ENCODE results near the gene KSR2. TPM values are rescaled to one million over a fixed set of nuclear protein-coding genes. Genes with fewer than 3 reads are reported as not detected.

KSR2 gene
- total RNA-seq, 1 experiment from 2014 or later: 0.15 TPM

DNA sequence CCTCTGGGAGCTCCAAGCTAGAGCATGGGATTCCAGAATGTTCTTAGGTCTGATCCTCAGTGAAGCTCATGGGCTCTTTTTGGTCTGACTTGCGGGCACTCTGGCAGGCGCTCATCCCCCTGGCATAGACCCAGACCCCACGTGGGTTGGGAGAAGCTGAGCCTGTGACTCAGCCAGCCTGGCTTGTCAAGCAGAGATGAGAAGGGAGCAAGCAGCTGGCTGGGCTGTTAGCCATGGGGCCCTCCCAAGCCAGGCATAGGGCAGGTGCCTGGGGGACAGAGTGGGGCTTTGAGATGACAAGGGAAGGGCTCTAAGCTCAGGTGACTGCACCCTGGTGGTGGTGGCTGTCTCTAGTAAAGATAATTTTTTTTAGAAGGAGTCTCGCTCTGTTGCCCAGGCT lies 527.0 kb downstream of the KSR2 start:
- Histone ChIP-seq H3K4me1 (ENCODE audit: control insufficient read depth, insufficient read depth, low read length) (no peaks in the 10 kb centered on the region), H3K27ac (ENCODE audit: low read length) (no peak overlapping the region), H3K9me3 (ENCODE audit: control insufficient read depth, insufficient read depth, low read depth, low read length) (no peaks in the 10 kb centered on the region), H3K4me3 (ENCODE audit: low read depth in 2 of 2, low read length in 2 of 2) (no peak overlapping the region), H3K27me3 (ENCODE audit: control insufficient read depth, insufficient read depth, low read length) (no peaks in the 10 kb centered on the region), H3K36me3 (ENCODE audit: control insufficient read depth, insufficient read depth, low read length) (no peaks in the 10 kb centered on the region)
- no peak for DNase-seq (ENCODE audit: low read depth, low spot score)
- no TSS peak for BruUV-seq (replicated peaks)
- intact Hi-C loops (cut with micrococcal nuclease; ENCODE audit: unreplicated experiment): no loop called here
- TF ChIP-seq, protein P1, sequence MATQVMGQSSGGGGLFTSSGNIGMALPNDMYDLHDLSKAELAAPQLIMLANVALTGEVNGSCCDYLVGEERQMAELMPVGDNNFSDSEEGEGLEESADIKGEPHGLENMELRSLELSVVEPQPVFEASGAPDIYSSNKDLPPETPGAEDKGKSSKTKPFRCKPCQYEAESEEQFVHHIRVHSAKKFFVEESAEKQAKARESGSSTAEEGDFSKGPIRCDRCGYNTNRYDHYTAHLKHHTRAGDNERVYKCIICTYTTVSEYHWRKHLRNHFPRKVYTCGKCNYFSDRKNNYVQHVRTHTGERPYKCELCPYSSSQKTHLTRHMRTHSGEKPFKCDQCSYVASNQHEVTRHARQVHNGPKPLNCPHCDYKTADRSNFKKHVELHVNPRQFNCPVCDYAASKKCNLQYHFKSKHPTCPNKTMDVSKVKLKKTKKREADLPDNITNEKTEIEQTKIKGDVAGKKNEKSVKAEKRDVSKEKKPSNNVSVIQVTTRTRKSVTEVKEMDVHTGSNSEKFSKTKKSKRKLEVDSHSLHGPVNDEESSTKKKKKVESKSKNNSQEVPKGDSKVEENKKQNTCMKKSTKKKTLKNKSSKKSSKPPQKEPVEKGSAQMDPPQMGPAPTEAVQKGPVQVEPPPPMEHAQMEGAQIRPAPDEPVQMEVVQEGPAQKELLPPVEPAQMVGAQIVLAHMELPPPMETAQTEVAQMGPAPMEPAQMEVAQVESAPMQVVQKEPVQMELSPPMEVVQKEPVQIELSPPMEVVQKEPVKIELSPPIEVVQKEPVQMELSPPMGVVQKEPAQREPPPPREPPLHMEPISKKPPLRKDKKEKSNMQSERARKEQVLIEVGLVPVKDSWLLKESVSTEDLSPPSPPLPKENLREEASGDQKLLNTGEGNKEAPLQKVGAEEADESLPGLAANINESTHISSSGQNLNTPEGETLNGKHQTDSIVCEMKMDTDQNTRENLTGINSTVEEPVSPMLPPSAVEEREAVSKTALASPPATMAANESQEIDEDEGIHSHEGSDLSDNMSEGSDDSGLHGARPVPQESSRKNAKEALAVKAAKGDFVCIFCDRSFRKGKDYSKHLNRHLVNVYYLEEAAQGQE (IDR thresholded peaks at IDR 0.05; ENCODE audit: insufficient read depth in 1 of 2, low read depth in 2 of 2, low read length in 1 of 2): no peak
- TF ChIP-seq, protein P2, sequence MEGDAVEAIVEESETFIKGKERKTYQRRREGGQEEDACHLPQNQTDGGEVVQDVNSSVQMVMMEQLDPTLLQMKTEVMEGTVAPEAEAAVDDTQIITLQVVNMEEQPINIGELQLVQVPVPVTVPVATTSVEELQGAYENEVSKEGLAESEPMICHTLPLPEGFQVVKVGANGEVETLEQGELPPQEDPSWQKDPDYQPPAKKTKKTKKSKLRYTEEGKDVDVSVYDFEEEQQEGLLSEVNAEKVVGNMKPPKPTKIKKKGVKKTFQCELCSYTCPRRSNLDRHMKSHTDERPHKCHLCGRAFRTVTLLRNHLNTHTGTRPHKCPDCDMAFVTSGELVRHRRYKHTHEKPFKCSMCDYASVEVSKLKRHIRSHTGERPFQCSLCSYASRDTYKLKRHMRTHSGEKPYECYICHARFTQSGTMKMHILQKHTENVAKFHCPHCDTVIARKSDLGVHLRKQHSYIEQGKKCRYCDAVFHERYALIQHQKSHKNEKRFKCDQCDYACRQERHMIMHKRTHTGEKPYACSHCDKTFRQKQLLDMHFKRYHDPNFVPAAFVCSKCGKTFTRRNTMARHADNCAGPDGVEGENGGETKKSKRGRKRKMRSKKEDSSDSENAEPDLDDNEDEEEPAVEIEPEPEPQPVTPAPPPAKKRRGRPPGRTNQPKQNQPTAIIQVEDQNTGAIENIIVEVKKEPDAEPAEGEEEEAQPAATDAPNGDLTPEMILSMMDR (IDR thresholded peaks at IDR 0.05): no peak
- TF ChIP-seq POLR2AphosphoS5 (IDR thresholded peaks at IDR 0.05; ENCODE audit: low read depth, low read length) (no peak), SIN3A (IDR thresholded peaks at IDR 0.05; ENCODE audit: borderline replicate concordance, insufficient read depth, low read depth, low read length) (no peak), TCF7L2 (IDR thresholded peaks at IDR 0.05; ENCODE audit: low read depth, low read length) (no peak)
- ATAC-seq: no peak
- in situ Hi-C loops (cut with HindIII; ENCODE audit: low pct_unique_long_range_greater_than_20kb, low sequenced_read_pairs): no loop called here
- ChIA-PET POLR2A (no interaction called here), CTCF (no interaction called here)

DNA sequence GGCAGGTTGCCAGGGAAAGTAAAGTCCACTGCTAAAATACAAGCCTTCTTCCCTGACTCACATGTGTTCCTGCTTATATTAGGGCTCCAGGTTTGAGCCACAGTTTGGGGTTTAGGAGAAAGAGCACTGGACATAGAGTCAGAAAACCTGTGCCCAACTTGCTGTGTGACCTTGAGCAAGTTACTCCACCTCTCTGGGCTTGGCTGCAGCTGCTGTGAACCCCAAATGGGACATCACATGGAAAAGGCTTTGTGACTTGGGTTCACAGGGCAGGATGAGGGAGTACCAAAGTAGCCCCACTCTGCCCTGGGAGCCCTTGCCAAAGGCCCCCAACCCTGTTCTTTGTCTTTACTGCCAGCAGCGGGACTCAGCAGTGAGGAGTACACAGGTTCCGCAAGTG lies 528.4 kb downstream of the KSR2 start:
- Histone ChIP-seq H3K27ac (ENCODE audit: low read length) (no peak overlapping the region), H3K4me3 (ENCODE audit: low read depth in 2 of 2, low read length in 2 of 2) (no peak overlapping the region), H3K4me1 (ENCODE audit: control insufficient read depth, insufficient read depth, low read length) (no peaks in the 10 kb centered on the region), H3K27me3 (ENCODE audit: control insufficient read depth, insufficient read depth, low read length) (no peaks in the 10 kb centered on the region), H3K36me3 (ENCODE audit: control insufficient read depth, insufficient read depth, low read length) (no peaks in the 10 kb centered on the region), H3K9me3 (ENCODE audit: control insufficient read depth, insufficient read depth, low read depth, low read length) (no peaks in the 10 kb centered on the region)
- TF ChIP-seq SIN3A (IDR thresholded peaks at IDR 0.05; ENCODE audit: borderline replicate concordance, insufficient read depth, low read depth, low read length): no peak
- TF ChIP-seq POLR2AphosphoS5 (IDR thresholded peaks at IDR 0.05; ENCODE audit: low read depth, low read length): no peak
- no peak for TF ChIP-seq TCF7L2 (IDR thresholded peaks at IDR 0.05; ENCODE audit: low read depth, low read length)
- TF ChIP-seq, protein P1 (IDR thresholded peaks at IDR 0.05; ENCODE audit: insufficient read depth in 1 of 2, low read depth in 2 of 2, low read length in 1 of 2): no peak
- in situ Hi-C loops (cut with HindIII; ENCODE audit: low pct_unique_long_range_greater_than_20kb, low sequenced_read_pairs): no loop called here
- ChIA-PET CTCF (no interaction called here), POLR2A (no interaction called here)
- intact Hi-C loops (cut with micrococcal nuclease; ENCODE audit: unreplicated experiment): no loop called here
- ATAC-seq (no peak), DNase-seq (ENCODE audit: low read depth, low spot score) (no peak)
- no TSS peak for BruUV-seq (replicated peaks)
